H1 (cell line): ENCODE measurements around the gene VEPH1. TPM values are rescaled to one million over a fixed set of nuclear protein-coding genes. Genes with fewer than 3 reads are reported as not detected.

Source experiments
- CTCF ChIA-PET: fragments of 300-600 bp; sonication (Branson Sonifier 250); formaldehyde crosslinking; loops from one replicate; lab custom pipeline; 2021; ENCODE audit not compliant: partially characterized antibody; lab: Charles Lee
- POLR2A ChIA-PET: fragments of 300-600 bp; sonication (Branson Sonifier 250); formaldehyde crosslinking; loops from one replicate; lab custom pipeline; 2021; ENCODE audit warnings: inconsistent platforms; ENCODE audit not compliant: partially characterized antibody; lab: Charles Lee
- DNase-seq, 2 experiments: peaks; one replicate each; pipeline versions ENCODE4 v3.0.0 to v3.0.0-alpha.2; 2010 to 2022; ENCODE audit warnings: low spot score in 2 of 2, low read depth in 1 of 2, mixed read lengths in 1 of 2
- FAIRE-seq: peaks from 2 replicates; lab custom pipeline; 2011; peaks lifted over from hg19 to GRCh38; lab: Jason Lieb, UNC
- H2AFZ ChIP-seq: 2 replicates; pipeline ENCODE4 v1.8.1; 2012; ENCODE audit warnings: low read length, inconsistent platforms
- H2AK5ac ChIP-seq: 2 replicates; pipeline ENCODE4 v1.6.1; 2013; ENCODE audit warnings: low read depth, low read length
- H2BK120ac ChIP-seq: replicated peaks from 2 replicates; pipeline ENCODE3; 2013; ENCODE audit warnings: low read depth, low read length, inconsistent platforms
- H2BK12ac ChIP-seq: 2 replicates; pipeline ENCODE4 v1.6.1; 2013; ENCODE audit warnings: low read depth, low read length
- H2BK15ac ChIP-seq: 2 replicates; pipeline ENCODE4 v1.6.1; 2013; ENCODE audit warnings: low read length
- H2BK20ac ChIP-seq: 2 replicates; pipeline ENCODE4 v1.6.1; 2013; ENCODE audit warnings: low read length
- H2BK5ac ChIP-seq: 2 replicates; pipeline ENCODE4 v1.6.1; 2013; ENCODE audit warnings: low read depth, low read length
- H3K14ac ChIP-seq: 2 replicates; pipeline ENCODE4 v1.6.1; 2013; ENCODE audit warnings: inconsistent platforms; ENCODE audit not compliant: insufficient read length
- H3K18ac ChIP-seq: 2 replicates; pipeline ENCODE4 v1.6.1; 2013; ENCODE audit warnings: low read length; ENCODE audit errors: extremely low read depth
- H3K23ac ChIP-seq: 2 replicates; pipeline ENCODE4 v1.6.1; 2013; ENCODE audit warnings: inconsistent platforms; ENCODE audit not compliant: insufficient read length
- H3K23me2 ChIP-seq: 2 replicates; pipeline ENCODE4 v1.6.1; 2013; ENCODE audit warnings: low read depth, low read length
- H3K27ac ChIP-seq: 2 replicates; pipeline ENCODE4 v1.6.1; 2011; ENCODE audit warnings: low read depth, low read length, inconsistent platforms
- H3K27me3 ChIP-seq, 4 experiments: replicated peaks in 1 of 4; 1 replicate in 1 of 4; 2 replicates in 3 of 4; pipeline versions ENCODE4 v1.6.1 to v1.8.1; 2011 to 2013; ENCODE audit warnings: low read length in 3 of 4, mild to moderate bottlenecking in 3 of 4, inconsistent platforms in 2 of 4, mixed read lengths in 2 of 4, moderate library complexity in 1 of 4; ENCODE audit not compliant: control insufficient read depth in 3 of 4, insufficient read depth in 3 of 4; ENCODE audit errors: extremely low read depth in 1 of 4
- H3K36me3 ChIP-seq, 4 experiments: 2 replicates each; pipeline versions ENCODE4 v1.6.1 to v1.8.1; 2011 to 2013; ENCODE audit warnings: mild to moderate bottlenecking in 4 of 4, low read length in 3 of 4, moderate library complexity in 2 of 4, control low read depth in 1 of 4, inconsistent platforms in 1 of 4; ENCODE audit not compliant: insufficient read depth in 4 of 4, control insufficient read depth in 2 of 4
- H3K4ac ChIP-seq: replicated peaks from 2 replicates; pipeline ENCODE3; 2013; ENCODE audit warnings: low read length, low read depth, mixed read lengths, inconsistent platforms; ENCODE audit not compliant: insufficient read length
- H3K4me1 ChIP-seq, 4 experiments: replicated peaks in 1 of 4; 1 replicate in 1 of 4; 2 replicates in 3 of 4; pipeline versions ENCODE4 v1.6.1 to v1.8.1; 2011 to 2013; ENCODE audit warnings: low read length in 3 of 4, inconsistent platforms in 2 of 4, mixed read lengths in 1 of 4; ENCODE audit not compliant: insufficient read depth in 4 of 4, control insufficient read depth in 3 of 4
- H3K4me2 ChIP-seq, 2 experiments: 2 replicates each; pipeline versions ENCODE4 v1.6.1 to v1.8.1; 2011 to 2013; ENCODE audit warnings: low read depth in 2 of 2, low read length in 2 of 2, control low read depth in 1 of 2, inconsistent platforms in 1 of 2, mild to moderate bottlenecking in 1 of 2; ENCODE audit not compliant: insufficient read depth in 1 of 2
- H3K4me3 ChIP-seq, 4 experiments: fragments of 200-600, 300-600 bp in 1 of 4; sonication (generic), shearing (Covaris generic), sonication (Bioruptor Twin) in 1 of 4; 2 replicates each; pipeline versions ENCODE4 v1.5.1 to v1.8.1; 2011 to 2016; ENCODE audit warnings: low read length in 4 of 4, low read depth in 3 of 4, control low read depth in 2 of 4, inconsistent platforms in 2 of 4, mild to moderate bottlenecking in 2 of 4, mixed read lengths in 1 of 4, moderate library complexity in 1 of 4; ENCODE audit not compliant: insufficient read depth in 2 of 4; ENCODE audit errors: extremely low read depth in 1 of 4
- H3K56ac ChIP-seq: replicated peaks from 2 replicates; pipeline ENCODE3; 2013; ENCODE audit warnings: low read depth, mild to moderate bottlenecking, mixed read lengths, low read length, inconsistent platforms; ENCODE audit not compliant: insufficient read length
- H3K79me1 ChIP-seq: 2 replicates; pipeline ENCODE4 v1.6.1; 2013; ENCODE audit warnings: low read depth, low read length, control low read depth
- H3K79me2 ChIP-seq, 2 experiments: 2 replicates each; pipeline versions ENCODE4 v1.6.1 to v1.8.1; 2012 to 2013; ENCODE audit warnings: low read length in 2 of 2, mild to moderate bottlenecking in 2 of 2, inconsistent platforms in 1 of 2; ENCODE audit not compliant: insufficient read depth in 2 of 2, control insufficient read depth in 1 of 2
- H3K9ac ChIP-seq, 4 experiments: replicated peaks in 1 of 4; 1 replicate in 1 of 4; 2 replicates in 3 of 4; pipeline versions ENCODE4 v1.6.1 to v1.8.1; 2011 to 2013; ENCODE audit warnings: low read depth in 3 of 4, low read length in 3 of 4, control low read depth in 2 of 4, mild to moderate bottlenecking in 2 of 4, moderate library complexity in 2 of 4, inconsistent platforms in 1 of 4; ENCODE audit errors: extremely low read depth in 1 of 4
- H3K9me3 ChIP-seq, 2 experiments: 2 replicates each; pipeline versions ENCODE4 v1.6.1 to v1.8.1; 2012 to 2013; ENCODE audit warnings: mild to moderate bottlenecking in 2 of 2, moderate library complexity in 2 of 2, control low read depth in 1 of 2, inconsistent platforms in 1 of 2, low read depth in 1 of 2, low read length in 1 of 2, mixed read lengths in 1 of 2; ENCODE audit not compliant: insufficient read depth in 2 of 2
- H4K20me1 ChIP-seq, 2 experiments: replicated peaks in 1 of 2; 2 replicates each; pipeline versions ENCODE3 to v1.8.1; 2011 to 2013; ENCODE audit warnings: inconsistent platforms in 2 of 2, low read length in 2 of 2, mild to moderate bottlenecking in 1 of 2; ENCODE audit not compliant: insufficient read depth in 2 of 2, control insufficient read depth in 1 of 2
- H4K5ac ChIP-seq: 2 replicates; pipeline ENCODE4 v1.6.1; 2013; ENCODE audit warnings: low read length, low read depth, mixed read lengths, inconsistent platforms; ENCODE audit not compliant: insufficient read length
- H4K8ac ChIP-seq: 2 replicates; pipeline ENCODE4 v1.8.0; 2013; ENCODE audit warnings: mild to moderate bottlenecking, moderate library complexity, low read length, inconsistent platforms; ENCODE audit not compliant: insufficient read depth; ENCODE audit errors: extremely low read depth
- H4K91ac ChIP-seq: replicated peaks from 2 replicates; pipeline ENCODE3; 2013; ENCODE audit warnings: low read length, mixed read lengths, inconsistent platforms; ENCODE audit not compliant: insufficient read length
- KDM4A ChIP-seq: IDR thresholded peaks from one replicate; pipeline ENCODE4 v1.7.1; 2012; ENCODE audit warnings: low read depth, mild to moderate bottlenecking, moderate library complexity, low read length, inconsistent platforms; ENCODE audit not compliant: severe bottlenecking
- PHF8 ChIP-seq: fragments of 200-600 bp; sonication (generic); conservative IDR thresholded peaks from 2 replicates; pipeline ENCODE4 v1.7.1; 2012; ENCODE audit warnings: low read depth, mild to moderate bottlenecking, inconsistent platforms, low read length, moderate library complexity
- POLR2A ChIP-seq, 2 experiments: IDR thresholded peaks; 1 replicate in 1 of 2; 2 replicates in 1 of 2; pipeline ENCODE4 v1.6.1; 2011; ENCODE audit warnings: low read depth in 2 of 2, low read length in 2 of 2, mild to moderate bottlenecking in 2 of 2; ENCODE audit errors: control extremely low read depth in 1 of 2
- RFX5 ChIP-seq: IDR thresholded peaks from 2 replicates; pipeline ENCODE4 v1.6.1; 2011; ENCODE audit warnings: low read depth, low read length, improper control_type of control experiment, borderline replicate concordance
- RXRA ChIP-seq: IDR thresholded peaks from 2 replicates; pipeline ENCODE4 v1.6.1; 2011; ENCODE audit warnings: low read depth, mild to moderate bottlenecking, low read length, moderate library complexity; ENCODE audit not compliant: insufficient read depth
- SIX5 ChIP-seq: IDR thresholded peaks from 2 replicates; pipeline ENCODE4 v1.6.1; 2011; ENCODE audit warnings: mild to moderate bottlenecking, low read depth, low read length
- SP4 ChIP-seq: IDR thresholded peaks from 2 replicates; pipeline ENCODE4 v1.6.1; 2012; ENCODE audit warnings: low read length, inconsistent platforms
- SRF ChIP-seq: IDR thresholded peaks from 2 replicates; pipeline ENCODE4 v1.6.1; 2011; ENCODE audit warnings: mild to moderate bottlenecking, low read depth, low read length, moderate library complexity
- TAF7 ChIP-seq: optimal IDR thresholded peaks from 2 replicates; pipeline ENCODE3; 2011; ENCODE audit warnings: low read depth, mild to moderate bottlenecking, inconsistent platforms, low read length, moderate library complexity, borderline replicate concordance
- WGBS, 2 experiments: shearing (Covaris generic) in 1 of 2; methylation state at CpG; one replicate each; pipeline versions ENCODE4 v1.1.6 to v1.1.7; 2013 to 2015; ENCODE audit warnings: low lambda C conversion rate in 2 of 2, mixed read lengths in 2 of 2, inconsistent platforms in 1 of 2, low coverage in 1 of 2, missing lambda C conversion rate in 1 of 2; ENCODE audit not compliant: insufficient replicate concordance in 2 of 2, insufficient coverage in 1 of 2, insufficient read length in 1 of 2; ENCODE audit errors: extremely low coverage in 1 of 2, missing lambda C conversion rate in 1 of 2; 5-methylcytosine and 5-hydroxymethylcytosine counted together
- polyA plus RNA-seq, 7 experiments: library from polyadenylated mRNA; depleted of rRNA in 3 of 7; stranded (reverse) in 5 of 7; unstranded in 2 of 7; fragments of >200 nt in 5 of 7; fragments of 200-250 nt in 2 of 7; gene quantifications; 1 replicate in 5 of 7; 2 replicates in 1 of 7; 4 replicates in 1 of 7; pipeline versions ENCODE4 v1.2.1 to v1.2.3, GENCODE V29; 2011 to 2013; ENCODE audit warnings: missing spikeins in 2 of 7, mixed read lengths in 2 of 7
- total RNA-seq: library from RNA; stranded (reverse); fragmentation: NEBNext Ultra II Directional; extraction: Animal tissue kit (Norgen Biotek cat#: 25700); gene quantifications from 2 replicates; pipeline ENCODE4 v1.2.1, GENCODE V29; 2021
- TF ChIP-seq, protein P1 (sequence below): IDR thresholded peaks from 2 replicates; pipeline ENCODE4 v1.6.1; 2011; ENCODE audit warnings: low read length, improper control_type of control experiment

Gene VEPH1
- total and polyA plus RNA-seq, 2 of the 8 experiments (the other 6 are each of a cell fraction or from before 2014, with no cell fraction given), result 12.0 to 18.3 TPM

DNA sequence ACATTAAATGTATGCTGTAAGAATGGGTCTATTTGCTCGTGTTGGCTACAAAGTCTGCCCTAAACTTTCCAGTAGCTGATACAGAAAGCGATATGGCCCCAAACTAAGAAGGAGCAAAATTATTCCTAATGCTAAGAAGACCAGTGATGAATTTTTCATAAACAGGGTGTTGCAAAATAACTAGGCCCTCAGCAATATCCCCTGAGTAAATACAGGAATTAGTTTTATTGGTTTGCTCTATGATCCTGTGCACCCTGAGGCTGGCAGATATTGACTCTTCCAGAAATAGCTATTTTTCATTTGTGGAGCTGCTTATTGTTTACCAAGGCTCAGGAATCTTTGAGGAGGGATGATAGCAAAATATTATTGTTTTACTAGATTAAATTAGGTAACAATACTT lies 282.3 kb downstream of the VEPH1 start:
- Histone ChIP-seq H3K79me2 (no peaks in the 10 kb centered on the region), H3K79me1 (no peaks in the 10 kb centered on the region), H2BK12ac (no peak overlapping the region), H2AK5ac (no peak overlapping the region), H3K56ac (no peak overlapping the region), H2BK5ac (no peak overlapping the region), H4K91ac (no peak overlapping the region), H3K27me3 (no peaks in the 10 kb centered on the region), H3K9me3 (no peaks in the 10 kb centered on the region), H3K9ac (no peak overlapping the region), H3K27ac (no peak overlapping the region), H2BK20ac (no peak overlapping the region), H2BK120ac (no peak overlapping the region), H3K23me2 (no peaks in the 10 kb centered on the region), H3K36me3 (no peaks in the 10 kb centered on the region), H3K18ac (no peak overlapping the region), H4K20me1 (no peaks in the 10 kb centered on the region), H3K4me1 (no peaks in the 10 kb centered on the region), H2AFZ (no peak overlapping the region), H3K4me2 (no peak overlapping the region), H4K5ac (no peak overlapping the region), H3K4me3 (no peak overlapping the region), H2BK15ac (no peak overlapping the region), H3K4ac (no peak overlapping the region), H3K14ac (no peak overlapping the region), H4K8ac (no peak overlapping the region), H3K23ac (no peak overlapping the region)
- DNase-seq, result no peak
- FAIRE-seq, result no peak
- 84% methylated on average over 2 of the region's 2 CpGs; no CpG with 5 or more reads in 1 of the 2 experiments for WGBS, 2 experiments
- CTCF ChIA-PET, result interaction anchor here (0.6 to 3.0 kb wide), 5 partner anchors 15 to 37 kb away, joined by 3 to 14 read pairs (median 4); no protein-coding TSS in a partner anchor
- TF ChIP-seq RXRA (no peak), SRF (no peak), POLR2A (IDR thresholded peaks at IDR 0.05; ENCODE audit: control extremely low read depth in 1 of 2, low read depth in 2 of 2, low read length in 2 of 2) (no peak), RFX5 (no peak), KDM4A (no peak), SP4 (no peak), PHF8 (no peak), TAF7 (no peak), SIX5 (no peak)
- TF ChIP-seq, protein P1, sequence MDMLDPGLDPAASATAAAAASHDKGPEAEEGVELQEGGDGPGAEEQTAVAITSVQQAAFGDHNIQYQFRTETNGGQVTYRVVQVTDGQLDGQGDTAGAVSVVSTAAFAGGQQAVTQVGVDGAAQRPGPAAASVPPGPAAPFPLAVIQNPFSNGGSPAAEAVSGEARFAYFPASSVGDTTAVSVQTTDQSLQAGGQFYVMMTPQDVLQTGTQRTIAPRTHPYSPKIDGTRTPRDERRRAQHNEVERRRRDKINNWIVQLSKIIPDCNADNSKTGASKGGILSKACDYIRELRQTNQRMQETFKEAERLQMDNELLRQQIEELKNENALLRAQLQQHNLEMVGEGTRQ, result no peak
- POLR2A ChIA-PET, result no interaction called here
